Activated B cell treated with CpG ODN at 0.5 μM for 24 hours (primary cell): Measurements from ENCODE around the gene APOL5. TPM values are rescaled to one million over a fixed set of nuclear protein-coding genes. Genes with fewer than 3 reads are reported as not detected.

Experiments used
- ATAC-seq: fragments of 200-7000 bp; cut with Tn5 transposase; one replicate; pipeline ENCODE4 v1.10.0; 2021; ENCODE audit warnings: low read depth, mild to moderate bottlenecking, moderate library complexity
- CTCF ChIA-PET: fragments of 350-600 bp; sonication (Branson Sonifier 250); formaldehyde crosslinking; loops from one replicate; lab custom pipeline; 2021; ENCODE audit warnings: antibody characterized with exemption; lab: Charles Lee
- POLR2A ChIA-PET: fragments of 350-600 bp; sonication (Branson Sonifier 250); formaldehyde crosslinking; loops from one replicate; lab custom pipeline; 2021; ENCODE audit warnings: antibody characterized with exemption; lab: Charles Lee
- DNase-seq: peaks from one replicate; pipeline ENCODE4 v3.0.0; 2022
- H3K27ac Mint-ChIP-seq: one replicate; pipeline ENCODE4 v1.8.0; 2020; ENCODE audit warnings: mixed read lengths
- H3K27me3 Mint-ChIP-seq: one replicate; pipeline ENCODE4 v1.8.0; 2021; ENCODE audit warnings: mixed read lengths
- H3K36me3 Mint-ChIP-seq: one replicate; pipeline ENCODE4 v1.8.0; 2021; ENCODE audit warnings: low read depth, mixed read lengths
- H3K4me1 Mint-ChIP-seq: one replicate; pipeline ENCODE4 v1.8.0; 2021; ENCODE audit warnings: mixed read lengths
- H3K4me3 Mint-ChIP-seq: one replicate; pipeline ENCODE4 v1.8.0; 2020; ENCODE audit warnings: mild to moderate bottlenecking, mixed read lengths
- H3K9me3 Mint-ChIP-seq: one replicate; pipeline ENCODE4 v1.8.0; 2020; ENCODE audit warnings: mixed read lengths
- intact Hi-C: fragments of 100-400 bp; cut with micrococcal nuclease; formaldehyde crosslinking; loops from one replicate; pipeline ENCODE4 v1.15.1; 2024
- total RNA-seq: library from RNA; stranded (reverse); gene quantifications from 2 replicates; pipeline ENCODE4 v1.2.3, GENCODE V29; 2022
- TF ChIP-seq, protein P1 (sequence below): fragments of 200-600 bp; IDR thresholded peaks from one replicate; pipeline ENCODE4 v1.8.0; 2022; ENCODE audit warnings: antibody characterized with exemption, mild to moderate bottlenecking

Gene APOL5
- total RNA-seq, 1 donor from 2014 or later = not detected

DNA sequence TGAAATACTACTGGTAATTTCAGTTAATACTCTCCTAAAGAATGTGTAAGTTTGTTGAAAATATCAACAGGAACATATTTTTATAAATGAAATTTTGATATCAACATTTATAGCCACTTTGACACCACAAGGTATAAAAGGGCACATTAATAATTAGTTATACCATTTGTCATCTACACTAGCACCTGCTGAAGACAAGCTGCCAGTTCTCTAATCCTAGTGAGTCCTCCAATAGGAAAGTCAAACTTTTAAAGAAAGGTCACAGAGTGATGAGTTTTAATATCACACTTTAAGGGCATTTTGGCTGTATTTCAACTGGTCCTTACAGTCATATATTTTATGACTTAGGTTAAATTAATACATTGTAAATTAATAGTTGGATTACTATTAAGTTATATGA is 52.3 kb downstream of the APOL5 start:
- intact Hi-C loops = no loop called here
- TF ChIP-seq, protein P1, sequence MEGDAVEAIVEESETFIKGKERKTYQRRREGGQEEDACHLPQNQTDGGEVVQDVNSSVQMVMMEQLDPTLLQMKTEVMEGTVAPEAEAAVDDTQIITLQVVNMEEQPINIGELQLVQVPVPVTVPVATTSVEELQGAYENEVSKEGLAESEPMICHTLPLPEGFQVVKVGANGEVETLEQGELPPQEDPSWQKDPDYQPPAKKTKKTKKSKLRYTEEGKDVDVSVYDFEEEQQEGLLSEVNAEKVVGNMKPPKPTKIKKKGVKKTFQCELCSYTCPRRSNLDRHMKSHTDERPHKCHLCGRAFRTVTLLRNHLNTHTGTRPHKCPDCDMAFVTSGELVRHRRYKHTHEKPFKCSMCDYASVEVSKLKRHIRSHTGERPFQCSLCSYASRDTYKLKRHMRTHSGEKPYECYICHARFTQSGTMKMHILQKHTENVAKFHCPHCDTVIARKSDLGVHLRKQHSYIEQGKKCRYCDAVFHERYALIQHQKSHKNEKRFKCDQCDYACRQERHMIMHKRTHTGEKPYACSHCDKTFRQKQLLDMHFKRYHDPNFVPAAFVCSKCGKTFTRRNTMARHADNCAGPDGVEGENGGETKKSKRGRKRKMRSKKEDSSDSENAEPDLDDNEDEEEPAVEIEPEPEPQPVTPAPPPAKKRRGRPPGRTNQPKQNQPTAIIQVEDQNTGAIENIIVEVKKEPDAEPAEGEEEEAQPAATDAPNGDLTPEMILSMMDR = no peak
- Mint-ChIP-seq H3K4me1 (no peaks in the 10 kb centered on the region), H3K27ac (no peak overlapping the region), H3K9me3 (no peaks in the 10 kb centered on the region), H3K27me3 (peaks cover 14% of the 10 kb centered on the region), H3K36me3 (no peaks in the 10 kb centered on the region), H3K4me3 (no peak overlapping the region)
- CTCF ChIA-PET = no interaction called here
- POLR2A ChIA-PET = no interaction called here
- ATAC-seq = no peak
- no peak for DNase-seq

DNA sequence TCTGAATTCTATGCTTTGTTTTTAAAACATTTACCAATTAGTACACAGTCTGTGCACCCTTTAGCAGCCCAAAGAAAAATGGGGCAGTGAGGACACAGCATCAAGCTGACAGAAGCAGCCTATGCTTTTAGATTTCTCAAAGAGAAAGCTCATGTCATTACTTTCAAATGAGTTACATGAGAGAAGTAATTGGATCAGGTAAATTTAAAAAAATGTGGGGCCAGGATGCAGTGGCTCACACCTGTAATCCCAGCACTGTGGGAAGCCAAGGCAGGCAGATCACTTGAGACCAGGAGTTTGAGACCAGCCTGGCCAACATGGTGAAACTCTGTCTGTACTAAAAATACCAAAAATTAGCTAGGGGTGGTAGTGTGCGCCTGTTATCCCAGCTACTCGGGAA is 57.7 kb downstream of the APOL5 start:
- CTCF ChIA-PET = no interaction called here
- TF ChIP-seq, protein P1 = no peak
- Mint-ChIP-seq H3K4me3 (no peak overlapping the region), H3K27me3 (peaks cover 12% of the 10 kb centered on the region), H3K27ac (no peak overlapping the region), H3K4me1 (no peaks in the 10 kb centered on the region), H3K36me3 (no peaks in the 10 kb centered on the region), H3K9me3 (no peaks in the 10 kb centered on the region)
- POLR2A ChIA-PET = no interaction called here
- ATAC-seq (no peak), DNase-seq (no peak)
- intact Hi-C loops = no loop called here

DNA sequence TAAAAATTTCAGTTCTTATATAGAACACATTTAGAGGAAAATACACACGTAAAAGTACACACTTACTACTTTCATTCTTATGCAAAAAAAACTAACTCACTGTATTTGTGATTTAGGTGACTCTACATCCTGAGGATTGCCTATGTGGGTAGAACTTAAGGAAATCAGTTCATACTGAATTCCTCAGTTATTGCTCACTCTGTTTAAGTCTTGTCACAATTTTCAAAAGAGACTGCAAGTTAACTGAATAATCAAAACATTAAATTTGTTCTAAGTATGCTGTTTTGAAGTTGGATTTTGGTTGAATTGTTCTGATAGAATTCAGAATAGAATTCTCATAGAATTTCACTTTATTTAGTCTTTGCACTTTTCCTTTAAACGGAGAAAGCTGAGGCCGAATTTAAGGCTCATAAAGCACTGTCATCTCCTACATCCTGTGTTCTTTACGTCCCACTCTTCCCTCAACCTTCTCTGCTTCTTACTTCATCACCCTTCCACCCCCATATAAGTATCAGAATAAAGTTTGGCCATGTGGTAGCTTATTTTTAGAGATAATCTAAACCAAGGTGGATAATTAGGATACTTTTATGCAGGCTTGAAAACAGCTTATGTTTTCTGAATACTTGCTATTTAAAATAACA is 59.8 kb downstream of the APOL5 start:
- intact Hi-C loops = no loop called here
- Mint-ChIP-seq H3K4me3 (no peak overlapping the region), H3K36me3 (no peaks in the 10 kb centered on the region), H3K27me3 (peaks cover 18% of the 10 kb centered on the region), H3K9me3 (no peaks in the 10 kb centered on the region), H3K4me1 (no peaks in the 10 kb centered on the region), H3K27ac (no peak overlapping the region)
- DNase-seq (no peak), ATAC-seq (no peak)
- TF ChIP-seq, protein P1 = no peak
- ChIA-PET CTCF (no interaction called here), POLR2A (no interaction called here)

Other genes with a start within 250 kb of the APOL5 start
- not detected in 2 replicates for gene RASD2, start 177.0 kb upstream of the APOL5 start, total RNA-seq
- not detected in 2 replicates for gene MB, start 100.5 kb upstream of the APOL5 start, total RNA-seq
- gene APOL6, start 69.4 kb upstream of the APOL5 start, total RNA-seq = 7.7 and 8.0 TPM in 2 replicates